A673 (cell line): ENCODE data around the gene VSTM4. TPM values are rescaled to one million over a fixed set of nuclear protein-coding genes. Genes with fewer than 3 reads are reported as not detected.

Source experiments
- BruUV-seq: library from RNA; stranded (reverse); fragments of 400-500 nt; replicated peaks from 2 replicates; lab custom pipeline; 2021; lab: Mats Ljungman, UMichigan
- CTCF ChIA-PET: fragments of 300-600 bp; sonication (Branson Sonifier 250); formaldehyde crosslinking; loops from one replicate; lab custom pipeline; 2022; ENCODE audit warnings: antibody characterized with exemption; lab: Charles Lee
- POLR2A ChIA-PET: fragments of 300-600 bp; sonication (Branson Sonifier 250); formaldehyde crosslinking; loops from one replicate; lab custom pipeline; 2022; ENCODE audit warnings: antibody characterized with exemption; ENCODE audit not compliant: low non-redundant PET; lab: Charles Lee
- DNase-seq: peaks from one replicate; pipeline ENCODE4 v3.0.0-alpha.2; 2015; ENCODE audit warnings: low spot score
- H3K27ac ChIP-seq: fragments of 200-600 bp; sonication (generic); 2 replicates; pipeline ENCODE4 v1.5.1; 2016; ENCODE audit warnings: mixed run types, low read depth, mild to moderate bottlenecking, mixed read lengths, antibody characterized with exemption, low read length; ENCODE audit not compliant: poor library complexity, severe bottlenecking
- H3K27me3 ChIP-seq: fragments of 200-600 bp; sonication (generic); replicated peaks from 2 replicates; pipeline ENCODE4 v1.6.1; 2017; ENCODE audit warnings: mixed run types, low read depth, mild to moderate bottlenecking, mixed read lengths, antibody characterized with exemption, low read length; ENCODE audit not compliant: insufficient read depth, poor library complexity
- H3K36me3 ChIP-seq: fragments of 200-600 bp; sonication (generic); 2 replicates; pipeline ENCODE4 v1.6.1; 2016; ENCODE audit warnings: mixed run types, mild to moderate bottlenecking, mixed read lengths, antibody characterized with exemption, low read length; ENCODE audit not compliant: insufficient read depth, poor library complexity, severe bottlenecking
- H3K4me1 ChIP-seq: fragments of 200-600 bp; sonication (generic); 2 replicates; pipeline ENCODE4 v1.6.1; 2017; ENCODE audit warnings: mixed run types, mild to moderate bottlenecking, mixed read lengths, antibody characterized with exemption, low read length; ENCODE audit not compliant: insufficient read depth, poor library complexity, severe bottlenecking
- H3K4me3 ChIP-seq: fragments of 200-600 bp; sonication (generic); 2 replicates; pipeline ENCODE4 v1.5.1; 2016; ENCODE audit warnings: low read depth, mixed run types, mild to moderate bottlenecking, mixed read lengths, low read length; ENCODE audit not compliant: poor library complexity, severe bottlenecking
- H3K9me3 ChIP-seq: fragments of 200-600 bp; sonication (generic); 2 replicates; pipeline ENCODE4 v1.6.1; 2016; ENCODE audit warnings: mixed run types, low read depth, mild to moderate bottlenecking, mixed read lengths, antibody characterized with exemption, low read length; ENCODE audit not compliant: poor library complexity, severe bottlenecking
- EZH2 ChIP-seq: fragments of 200-600 bp; sonication (generic); IDR thresholded peaks from 2 replicates; pipeline ENCODE4 v1.6.1; 2017; ENCODE audit warnings: borderline replicate concordance, low read depth, mild to moderate bottlenecking, mixed read lengths, antibody characterized with exemption, low read length; ENCODE audit not compliant: poor library complexity, severe bottlenecking
- intact Hi-C: fragments of 100-400 bp; cut with micrococcal nuclease; formaldehyde crosslinking; loops from one replicate; pipeline ENCODE4 v1.10.0; 2022; ENCODE audit not compliant: unreplicated experiment
- total RNA-seq: library from RNA; stranded (reverse); gene quantifications from 2 replicates; pipeline ENCODE4 v1.2.3, GENCODE V29; 2021
- TF ChIP-seq, protein P1 (sequence below): fragments of 300-800, 200-600 bp; sonication (generic); conservative IDR thresholded peaks from 2 replicates; pipeline ENCODE4 v1.5.1; 2017; ENCODE audit warnings: low read depth, mild to moderate bottlenecking, antibody characterized with exemption, low read length, moderate library complexity, mixed read lengths

VSTM4 gene
- total RNA-seq, 1 experiment from 2014 or later: 0.11 TPM

DNA sequence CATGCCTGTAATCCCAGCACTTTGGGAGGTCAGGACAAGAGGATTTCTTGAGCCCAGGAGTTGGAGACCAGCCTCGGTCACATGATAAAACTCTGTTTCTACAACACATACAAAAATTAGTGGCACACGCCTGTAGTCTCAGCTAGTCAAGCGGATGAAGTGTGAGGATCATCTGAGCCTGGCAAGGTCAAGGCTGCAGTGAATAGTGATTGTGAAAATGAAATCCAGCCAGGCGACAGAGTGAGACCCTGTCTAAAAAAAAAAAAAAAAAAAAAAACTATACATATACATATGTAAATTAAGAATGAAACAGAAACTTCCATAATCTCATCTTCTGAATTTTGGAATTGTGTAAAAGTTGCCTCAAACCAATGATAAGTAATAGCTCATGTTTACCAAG lies 36.7 kb upstream of the VSTM4 start:
- ChIA-PET POLR2A (no interaction called here), CTCF (no interaction called here)
- no peaks in the 10 kb centered on the region for H3K36me3 ChIP-seq
- DNase-seq: no peak
- H3K4me3 ChIP-seq: no peak overlapping the region
- no peak for TF ChIP-seq EZH2
- TF ChIP-seq, protein P1, sequence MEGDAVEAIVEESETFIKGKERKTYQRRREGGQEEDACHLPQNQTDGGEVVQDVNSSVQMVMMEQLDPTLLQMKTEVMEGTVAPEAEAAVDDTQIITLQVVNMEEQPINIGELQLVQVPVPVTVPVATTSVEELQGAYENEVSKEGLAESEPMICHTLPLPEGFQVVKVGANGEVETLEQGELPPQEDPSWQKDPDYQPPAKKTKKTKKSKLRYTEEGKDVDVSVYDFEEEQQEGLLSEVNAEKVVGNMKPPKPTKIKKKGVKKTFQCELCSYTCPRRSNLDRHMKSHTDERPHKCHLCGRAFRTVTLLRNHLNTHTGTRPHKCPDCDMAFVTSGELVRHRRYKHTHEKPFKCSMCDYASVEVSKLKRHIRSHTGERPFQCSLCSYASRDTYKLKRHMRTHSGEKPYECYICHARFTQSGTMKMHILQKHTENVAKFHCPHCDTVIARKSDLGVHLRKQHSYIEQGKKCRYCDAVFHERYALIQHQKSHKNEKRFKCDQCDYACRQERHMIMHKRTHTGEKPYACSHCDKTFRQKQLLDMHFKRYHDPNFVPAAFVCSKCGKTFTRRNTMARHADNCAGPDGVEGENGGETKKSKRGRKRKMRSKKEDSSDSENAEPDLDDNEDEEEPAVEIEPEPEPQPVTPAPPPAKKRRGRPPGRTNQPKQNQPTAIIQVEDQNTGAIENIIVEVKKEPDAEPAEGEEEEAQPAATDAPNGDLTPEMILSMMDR: no peak
- no peaks in the 10 kb centered on the region for H3K4me1 ChIP-seq
- no peaks in the 10 kb centered on the region for H3K9me3 ChIP-seq
- intact Hi-C loops: no loop called here
- peaks cover 29% of the 10 kb centered on the region for H3K27me3 ChIP-seq
- no peak overlapping the region for H3K27ac ChIP-seq
- BruUV-seq: no TSS peak

DNA sequence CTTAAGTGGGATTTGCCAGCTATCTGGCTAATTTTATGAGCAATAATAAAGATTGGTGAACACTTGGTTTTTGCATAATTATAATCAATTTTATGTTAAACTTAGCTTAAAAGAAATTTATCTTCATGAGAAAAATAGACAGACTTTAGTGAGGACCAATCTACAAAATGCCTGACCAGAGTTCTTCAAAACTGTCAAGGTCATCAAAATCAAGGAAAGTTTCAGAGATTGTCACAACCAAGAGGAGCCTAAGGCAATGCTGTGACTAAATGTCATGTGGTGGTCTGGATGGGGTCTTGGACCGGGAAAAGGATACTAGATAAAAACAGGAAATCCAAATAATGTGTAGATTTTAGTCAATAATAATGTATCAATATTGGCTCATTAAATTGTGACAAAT lies 36.2 kb upstream of the VSTM4 start:
- intact Hi-C loops: no loop called here
- ChIA-PET POLR2A (no interaction called here), CTCF (no interaction called here)
- no peak overlapping the region for H3K4me3 ChIP-seq
- H3K27ac ChIP-seq: no peak overlapping the region
- no peaks in the 10 kb centered on the region for H3K4me1 ChIP-seq
- TF ChIP-seq, protein P1: no peak
- no peak for TF ChIP-seq EZH2
- no peaks in the 10 kb centered on the region for H3K36me3 ChIP-seq
- no TSS peak for BruUV-seq
- peaks cover 25% of the 10 kb centered on the region for H3K27me3 ChIP-seq
- H3K9me3 ChIP-seq: no peaks in the 10 kb centered on the region
- DNase-seq: no peak

- no TSS peak for BruUV-seq
- H3K36me3 ChIP-seq: no peaks in the 10 kb centered on the region
- H3K9me3 ChIP-seq: no peaks in the 10 kb centered on the region
- H3K4me3 ChIP-seq: no peak overlapping the region
- POLR2A ChIA-PET: no interaction called here
- TF ChIP-seq, protein P1: no peak
- TF ChIP-seq EZH2: no peak
- peaks cover 22% of the 10 kb centered on the region for H3K27me3 ChIP-seq
- no peaks in the 10 kb centered on the region for H3K4me1 ChIP-seq
- CTCF ChIA-PET: no interaction called here
- intact Hi-C loops: no loop called here
- H3K27ac ChIP-seq: no peak overlapping the region
- DNase-seq: no peak
These were observed 35.7 kb upstream of the VSTM4 start for GRCh38 chr10:49151025-49151445.
